Endothelial cell of umbilical vein (primary cell): ENCODE data around the gene TKFC. TPM values are rescaled to one million over a fixed set of nuclear protein-coding genes. Genes with fewer than 3 reads are reported as not detected.

ENCODE experiments used
- BruUV-seq: library from RNA; stranded (reverse); fragments of 400-500 nt; replicated peaks from 2 replicates; lab custom pipeline; 2021; lab: Mats Ljungman, UMichigan
- CTCF ChIA-PET: fragments of 300-600, 350-600 bp; sonication (Branson Sonifier 250); formaldehyde crosslinking; loops from one replicate; lab custom pipeline; 2021; ENCODE audit warnings: antibody characterized with exemption, inconsistent platforms; lab: Charles Lee
- POLR2A ChIA-PET: fragments of 300-600, 350-600 bp; sonication (Branson Sonifier 250); formaldehyde crosslinking; loops from one replicate; lab custom pipeline; 2021; ENCODE audit warnings: antibody characterized with exemption, inconsistent platforms; lab: Charles Lee
- DNase-seq: peaks from one replicate; pipeline ENCODE4 v3.0.0-alpha.2; 2011; ENCODE audit warnings: low read depth, low spot score
- FAIRE-seq: peaks from 2 replicates; lab custom pipeline; 2011; peaks lifted over from hg19 to GRCh38; lab: Jason Lieb, UNC
- H2AFZ ChIP-seq: 2 replicates; pipeline ENCODE4 v1.6.0; 2012; ENCODE audit warnings: low read depth, low read length, control low read depth, inconsistent platforms
- H3K27ac ChIP-seq: 2 replicates; pipeline ENCODE4 v1.5.1; 2011; ENCODE audit warnings: low read depth, mild to moderate bottlenecking, control low read depth, low read length, moderate library complexity; ENCODE audit not compliant: insufficient read depth
- H3K27me3 ChIP-seq, 2 experiments: 2 replicates each; pipeline versions ENCODE4 v1.6.0 to v1.6.1; 2011; ENCODE audit warnings: low read length in 2 of 2, mixed read lengths in 1 of 2; ENCODE audit not compliant: control insufficient read depth in 2 of 2, insufficient read depth in 2 of 2
- H3K36me3 ChIP-seq, 2 experiments: 2 replicates in 1 of 2; 3 replicates in 1 of 2; pipeline ENCODE4 v1.5.1; 2011; ENCODE audit warnings: low read length in 2 of 2, mild to moderate bottlenecking in 1 of 2, moderate library complexity in 1 of 2; ENCODE audit not compliant: control insufficient read depth in 2 of 2, insufficient read depth in 2 of 2; ENCODE audit errors: extremely low read depth in 1 of 2
- H3K4me1 ChIP-seq: 3 replicates; pipeline ENCODE4 v1.5.1; 2011; ENCODE audit warnings: mild to moderate bottlenecking, low read length; ENCODE audit not compliant: control insufficient read depth, insufficient read depth; ENCODE audit errors: extremely low read depth
- H3K4me2 ChIP-seq: 2 replicates; pipeline ENCODE4 v1.6.1; 2011; ENCODE audit warnings: low read length, control low read depth, mixed read lengths; ENCODE audit not compliant: insufficient read depth
- H3K4me3 ChIP-seq, 3 experiments: fragments of 200-600 bp in 1 of 3; sonication (generic), shearing (Covaris generic) in 1 of 3; replicated peaks in 1 of 3; 2 replicates each; pipeline ENCODE4 v1.5.1; 2011 to 2016; ENCODE audit warnings: control low read depth in 3 of 3, low read length in 3 of 3, mild to moderate bottlenecking in 2 of 3, inconsistent platforms in 1 of 3, low read depth in 1 of 3, moderate library complexity in 1 of 3; ENCODE audit not compliant: insufficient read depth in 1 of 3
- H3K79me2 ChIP-seq: 2 replicates; pipeline ENCODE4 v1.6.0; 2012; ENCODE audit warnings: low read length, inconsistent platforms; ENCODE audit not compliant: control insufficient read depth, insufficient read depth
- H3K9ac ChIP-seq: replicated peaks from 2 replicates; pipeline ENCODE3; 2011; ENCODE audit warnings: low read length, control low read depth; ENCODE audit not compliant: insufficient read depth; ENCODE audit errors: extremely low read depth
- H3K9me1 ChIP-seq: replicated peaks from 3 replicates; pipeline ENCODE4 v1.6.0; 2011; ENCODE audit warnings: mild to moderate bottlenecking, low read length; ENCODE audit not compliant: control insufficient read depth, insufficient read depth; ENCODE audit errors: extremely low read depth
- H3K9me3 ChIP-seq: replicated peaks from 2 replicates; pipeline ENCODE4 v1.5.1; 2012; ENCODE audit warnings: low read length, inconsistent platforms; ENCODE audit not compliant: control insufficient read depth, insufficient read depth
- H4K20me1 ChIP-seq: replicated peaks from 2 replicates; pipeline ENCODE3; 2011; ENCODE audit warnings: mild to moderate bottlenecking, low read length; ENCODE audit not compliant: control insufficient read depth, insufficient read depth; ENCODE audit errors: extremely low read depth
- CTCF ChIP-seq, 2 donors: IDR thresholded peaks; 1 replicate in 1 of 2; 2 replicates in 1 of 2; pipeline ENCODE4 v1.5.1; 2011; ENCODE audit warnings: low read length in 2 of 2, mild to moderate bottlenecking in 2 of 2, moderate library complexity in 2 of 2, control low read depth in 1 of 2, inconsistent platforms in 1 of 2, low read depth in 1 of 2; ENCODE audit not compliant: insufficient read depth in 1 of 2; ENCODE audit errors: extremely low read depth in 1 of 2
- EZH2 ChIP-seq: IDR thresholded peaks from 2 replicates; pipeline ENCODE4 v1.6.1; 2012; ENCODE audit warnings: borderline replicate concordance, low read depth, mild to moderate bottlenecking, moderate library complexity, low read length, inconsistent platforms; ENCODE audit not compliant: severe bottlenecking
- FOS ChIP-seq: IDR thresholded peaks from 2 replicates; pipeline ENCODE4 v1.6.1; 2011; ENCODE audit warnings: mild to moderate bottlenecking, low read length, moderate library complexity, borderline replicate concordance; ENCODE audit not compliant: insufficient read depth
- GATA2 ChIP-seq: IDR thresholded peaks from 2 replicates; pipeline ENCODE4 v1.7.0; 2011; ENCODE audit warnings: low read depth, mild to moderate bottlenecking, moderate library complexity, mixed read lengths, low read length; ENCODE audit not compliant: insufficient read length, insufficient read depth
- JUN ChIP-seq: IDR thresholded peaks from 2 replicates; pipeline ENCODE4 v1.6.1; 2011; ENCODE audit warnings: borderline replicate concordance, low read depth; ENCODE audit not compliant: insufficient read length, insufficient read depth
- MAX ChIP-seq: IDR thresholded peaks from 2 replicates; pipeline ENCODE4 v1.6.1; 2011; ENCODE audit not compliant: insufficient read depth, insufficient read length
- MYC ChIP-seq: IDR thresholded peaks from one replicate; pipeline ENCODE4 v1.6.1; 2011; ENCODE audit warnings: mild to moderate bottlenecking, low read depth, low read length
- POLR2A ChIP-seq: IDR thresholded peaks from 2 replicates; pipeline ENCODE4 v1.6.1; 2012; ENCODE audit warnings: low read depth, mild to moderate bottlenecking, control low read depth, low read length
- POLR2AphosphoS5 ChIP-seq: IDR thresholded peaks from 2 replicates; pipeline ENCODE4 v1.6.1; 2012; ENCODE audit warnings: low read depth, mild to moderate bottlenecking, control low read depth, low read length, moderate library complexity; ENCODE audit not compliant: insufficient read depth
- dilution Hi-C: fragments of 300-500 bp; cut with MboI; formaldehyde crosslinking; loops from one replicate; pipeline ENCODE4 v1.15.0; 2019; ENCODE audit warnings: low sequenced_read_pairs; ENCODE audit not compliant: extremely low pct_ligation_motif_present
- intact Hi-C: fragments of 100-400 bp; cut with micrococcal nuclease; formaldehyde crosslinking; loops from one replicate; pipeline ENCODE4 v1.10.0; 2022
- polyA plus RNA-seq, 4 experiments: library from polyadenylated mRNA; depleted of rRNA in 3 of 4; stranded (reverse) in 3 of 4; unstranded in 1 of 4; fragments of >200 nt; gene quantifications; 2 replicates each; pipeline versions ENCODE4 v1.2.1 to v1.2.3, GENCODE V29; 2011 to 2012; ENCODE audit warnings: missing spikeins in 1 of 4
- total RNA-seq: library from RNA; stranded (reverse); gene quantifications from 2 replicates; pipeline ENCODE4 v1.2.3, GENCODE V29; 2021

The TKFC gene
- total and polyA plus RNA-seq, 2 donors (not counting 3 experiments of a cell fraction or from before 2014, with no cell fraction given) = 30.8 to 31.7 TPM

- no peak for TF ChIP-seq CTCF (IDR thresholded peaks at IDR 0.05; ENCODE audit: extremely low read depth in 1 of 2, insufficient read depth in 1 of 2, low read depth in 1 of 2, low read length in 2 of 2)
- no peak for TF ChIP-seq JUN
- TF ChIP-seq MAX = no peak
- no peak for TF ChIP-seq FOS
- TF ChIP-seq MYC = no peak
- no peak for TF ChIP-seq POLR2A
- TF ChIP-seq EZH2 = no peak
- TF ChIP-seq POLR2AphosphoS5 = no peak
- TF ChIP-seq GATA2 = no peak
- Histone ChIP-seq H3K9me3 (no peaks in the 10 kb centered on the region), H3K27ac (no peak overlapping the region), H3K9me1 (no peaks in the 10 kb centered on the region), H3K36me3 (peaks cover 34 to 48% of the 10 kb centered on the region in 2 experiments), H3K79me2 (no peaks in the 10 kb centered on the region), H3K4me2 (no peak overlapping the region), H4K20me1 (no peaks in the 10 kb centered on the region), H3K9ac (no peak overlapping the region), H3K4me1 (no peaks in the 10 kb centered on the region), H2AFZ (no peak overlapping the region), H3K4me3 (no peak overlapping the region), H3K27me3 (no peaks in the 10 kb centered on the region)
- BruUV-seq = no TSS peak
- intact Hi-C loops = no loop called here
- CTCF ChIA-PET = interaction anchor here (0.9 to 3.0 kb wide), 2 partner anchors 14 to 70 kb away, joined by 4 to 15 read pairs; no protein-coding TSS in a partner anchor
- DNase-seq = no peak
- POLR2A ChIA-PET = interaction anchor here (0.6 kb wide), 1 partner anchor 10 kb away, joined by 3 read pairs; no protein-coding TSS in a partner anchor
- dilution Hi-C loops = no loop called here
- no peak for FAIRE-seq
Observed at GRCh38 chr11:61315260-61315659, 17.8 kb upstream of the TKFC start.
